Effector memory CD8-positive, alpha-beta T cell (primary cell): ENCODE data around the gene TMEM120B.

Experiments used
- ATAC-seq: fragments of 150-1000 bp; cut with Tn5 transposase; replicated peaks from 2 replicates; pipeline ENCODE4 v1.10.0; 2021; ENCODE audit warnings: mild to moderate bottlenecking, moderate library complexity
- DNase-seq, 3 experiments: peaks; one replicate each; pipeline ENCODE4 v3.0.0; 2021
- H3K27ac Mint-ChIP-seq, 2 donors: one replicate each; pipeline ENCODE4 v1.8.0; 2022; ENCODE audit warnings: mild to moderate bottlenecking in 2 of 2, mixed read lengths in 2 of 2, moderate library complexity in 2 of 2
- H3K27me3 Mint-ChIP-seq, 2 donors: one replicate each; pipeline ENCODE4 v1.8.0; 2022; ENCODE audit warnings: mixed read lengths in 2 of 2
- H3K36me3 Mint-ChIP-seq: one replicate; pipeline ENCODE4 v1.8.0; 2022; ENCODE audit warnings: mild to moderate bottlenecking, moderate library complexity, mixed read lengths; ENCODE audit not compliant: insufficient read depth
- H3K4me1 Mint-ChIP-seq, 2 donors: one replicate each; pipeline ENCODE4 v1.8.0; 2022; ENCODE audit warnings: low read depth in 2 of 2, mixed read lengths in 2 of 2
- H3K4me3 Mint-ChIP-seq, 2 donors: one replicate each; pipeline ENCODE4 v1.8.0; 2022; ENCODE audit warnings: mild to moderate bottlenecking in 2 of 2, mixed read lengths in 2 of 2, moderate library complexity in 2 of 2
- H3K9me3 Mint-ChIP-seq, 2 donors: one replicate each; pipeline ENCODE4 v1.8.0; 2022; ENCODE audit warnings: mixed read lengths in 2 of 2

TMEM120B gene

GRCh38 chr12:121806009-121806545 is 93.5 kb downstream of the TMEM120B start:
- Mint-ChIP-seq H3K9me3 (no peaks in the 10 kb centered on the region), H3K4me3 (peak overlapping the region; percentile 90 to 93), H3K4me1 (peaks cover 44 to 56% of the 10 kb centered on the region in 2 donors), H3K27ac (peak overlapping the region; percentile 89 to 91), H3K36me3 (peaks cover 87% of the 10 kb centered on the region), H3K27me3 (no peaks in the 10 kb centered on the region)
- DNase-seq (peak in 1 of 3 experiments; percentile 50), ATAC-seq (peak; percentile 41)

GRCh38 chr12:121806546-121807423 is 94.2 kb downstream of the TMEM120B start:
- H3K27me3 Mint-ChIP-seq, result no peaks in the 10 kb centered on the region
- peak overlapping the region; percentile 89 to 91 for H3K27ac Mint-ChIP-seq
- DNase-seq (no peak), ATAC-seq (no peak)
- H3K36me3 Mint-ChIP-seq, result peaks cover 85% of the 10 kb centered on the region
- no peaks in the 10 kb centered on the region for H3K9me3 Mint-ChIP-seq
- H3K4me3 Mint-ChIP-seq, result peak overlapping the region; percentile 90 to 93
- H3K4me1 Mint-ChIP-seq, result peaks cover 44 to 55% of the 10 kb centered on the region in 2 donors

- Mint-ChIP-seq H3K36me3 (peaks cover 84% of the 10 kb centered on the region), H3K9me3 (no peaks in the 10 kb centered on the region), H3K27ac (peak overlapping the region; percentile 69 to 91), H3K4me3 (peak overlapping the region; percentile 90 to 93), H3K27me3 (no peaks in the 10 kb centered on the region), H3K4me1 (peaks cover 43 to 53% of the 10 kb centered on the region in 2 donors)
- DNase-seq (no peak), ATAC-seq (no peak)
These were observed 95.2 kb downstream of the TMEM120B start for GRCh38 chr12:121807642-121808347.

- DNase-seq (no peak), ATAC-seq (no peak)
- peaks cover 47 to 57% of the 10 kb centered on the region in 2 donors for H3K4me1 Mint-ChIP-seq
- H3K27me3 Mint-ChIP-seq, result no peaks in the 10 kb centered on the region
- H3K27ac Mint-ChIP-seq, result peak overlapping the region in 1 of 2 donors; percentile 91
- H3K9me3 Mint-ChIP-seq, result no peaks in the 10 kb centered on the region
- H3K4me3 Mint-ChIP-seq, result peak overlapping the region; percentile 42 to 45
- H3K36me3 Mint-ChIP-seq, result peaks cover 82% of the 10 kb centered on the region
These were observed 96.1 kb downstream of the TMEM120B start for GRCh38 chr12:121808623-121809022.

GRCh38 chr12:121809712-121810116 is 97.2 kb downstream of the TMEM120B start:
- no peaks in the 10 kb centered on the region for H3K27me3 Mint-ChIP-seq
- no peaks in the 10 kb centered on the region for H3K9me3 Mint-ChIP-seq
- no peak overlapping the region for H3K27ac Mint-ChIP-seq
- ATAC-seq (no peak), DNase-seq (no peak)
- H3K4me3 Mint-ChIP-seq, result peak overlapping the region in 1 of 2 donors; percentile 31
- H3K36me3 Mint-ChIP-seq, result peaks cover 81% of the 10 kb centered on the region
- H3K4me1 Mint-ChIP-seq, result peaks cover 48 to 59% of the 10 kb centered on the region in 2 donors

GRCh38 chr12:121810234-121810817 is 97.8 kb downstream of the TMEM120B start:
- peaks cover 83% of the 10 kb centered on the region for H3K36me3 Mint-ChIP-seq
- ATAC-seq (no peak), DNase-seq (no peak)
- H3K9me3 Mint-ChIP-seq, result no peaks in the 10 kb centered on the region
- peaks cover 47 to 60% of the 10 kb centered on the region in 2 donors for H3K4me1 Mint-ChIP-seq
- H3K27ac Mint-ChIP-seq, result peak overlapping the region; percentile 83 to 92
- no peaks in the 10 kb centered on the region for H3K27me3 Mint-ChIP-seq
- H3K4me3 Mint-ChIP-seq, result peak overlapping the region; percentile 83 to 88

- Mint-ChIP-seq H3K36me3 (peaks cover 81% of the 10 kb centered on the region), H3K27ac (peak overlapping the region; percentile 83 to 92), H3K4me3 (peak overlapping the region; percentile 83 to 88), H3K9me3 (no peaks in the 10 kb centered on the region), H3K4me1 (peaks cover 46 to 59% of the 10 kb centered on the region in 2 donors), H3K27me3 (no peaks in the 10 kb centered on the region)
- ATAC-seq (no peak), DNase-seq (no peak)
These were observed 98.4 kb downstream of the TMEM120B start for GRCh38 chr12:121810833-121811433.

- DNase-seq (peak; percentile 68 to 74 (median 74)), ATAC-seq (peak; percentile 89)
- Mint-ChIP-seq H3K4me1 (peaks cover 38 to 53% of the 10 kb centered on the region in 2 donors), H3K27me3 (no peaks in the 10 kb centered on the region), H3K36me3 (peaks cover 79% of the 10 kb centered on the region), H3K9me3 (no peaks in the 10 kb centered on the region), H3K27ac (peak overlapping the region; percentile 83 to 92), H3K4me3 (peak overlapping the region; percentile 83 to 88)
These were observed 99.1 kb downstream of the TMEM120B start for GRCh38 chr12:121811434-121812319.

GRCh38 chr12:121812320-121812871 is 99.8 kb downstream of the TMEM120B start:
- H3K27ac Mint-ChIP-seq, result peak overlapping the region; percentile 83 to 92
- ATAC-seq, result peak; percentile 29
- H3K4me3 Mint-ChIP-seq, result peak overlapping the region; percentile 83 to 88
- peaks cover 81% of the 10 kb centered on the region for H3K36me3 Mint-ChIP-seq
- no peaks in the 10 kb centered on the region for H3K9me3 Mint-ChIP-seq
- peaks cover 38 to 47% of the 10 kb centered on the region in 2 donors for H3K4me1 Mint-ChIP-seq
- DNase-seq, result no peak
- no peaks in the 10 kb centered on the region for H3K27me3 Mint-ChIP-seq

GRCh38 chr12:121812921-121813896 is 100.7 kb downstream of the TMEM120B start:
- ATAC-seq (no peak), DNase-seq (no peak)
- H3K4me3 Mint-ChIP-seq, result peak overlapping the region; percentile 83 to 88
- H3K27me3 Mint-ChIP-seq, result no peaks in the 10 kb centered on the region
- H3K27ac Mint-ChIP-seq, result peak overlapping the region in 1 of 2 donors; percentile 83
- H3K4me1 Mint-ChIP-seq, result peaks cover 38 to 44% of the 10 kb centered on the region in 2 donors
- no peaks in the 10 kb centered on the region for H3K9me3 Mint-ChIP-seq
- H3K36me3 Mint-ChIP-seq, result peaks cover 82% of the 10 kb centered on the region

GRCh38 chr12:121813951-121814350 is 101.4 kb downstream of the TMEM120B start:
- Mint-ChIP-seq H3K9me3 (no peaks in the 10 kb centered on the region), H3K27ac (peak overlapping the region in 1 of 2 donors; percentile 83), H3K4me3 (peak overlapping the region; percentile 83 to 88), H3K36me3 (peaks cover 82% of the 10 kb centered on the region), H3K4me1 (peaks cover 36 to 40% of the 10 kb centered on the region in 2 donors), H3K27me3 (no peaks in the 10 kb centered on the region)
- DNase-seq (no peak), ATAC-seq (no peak)
